GM19351 (cell line): ENCODE results near the gene LPAR2.
"Not testable (repeated sequence)": the region's sequence is repeated elsewhere in the genome, so short reads cannot be mapped to it uniquely, and the experiment has no call there.

Experiments used
- ATAC-seq: cut with Tn5 transposase; IDR thresholded peaks from one replicate; pipeline ENCODE4 v1.9.1; 2021; ENCODE audit warnings: mild to moderate bottlenecking, moderate library complexity; ENCODE audit not compliant: unreplicated experiment

Gene LPAR2

DNA sequence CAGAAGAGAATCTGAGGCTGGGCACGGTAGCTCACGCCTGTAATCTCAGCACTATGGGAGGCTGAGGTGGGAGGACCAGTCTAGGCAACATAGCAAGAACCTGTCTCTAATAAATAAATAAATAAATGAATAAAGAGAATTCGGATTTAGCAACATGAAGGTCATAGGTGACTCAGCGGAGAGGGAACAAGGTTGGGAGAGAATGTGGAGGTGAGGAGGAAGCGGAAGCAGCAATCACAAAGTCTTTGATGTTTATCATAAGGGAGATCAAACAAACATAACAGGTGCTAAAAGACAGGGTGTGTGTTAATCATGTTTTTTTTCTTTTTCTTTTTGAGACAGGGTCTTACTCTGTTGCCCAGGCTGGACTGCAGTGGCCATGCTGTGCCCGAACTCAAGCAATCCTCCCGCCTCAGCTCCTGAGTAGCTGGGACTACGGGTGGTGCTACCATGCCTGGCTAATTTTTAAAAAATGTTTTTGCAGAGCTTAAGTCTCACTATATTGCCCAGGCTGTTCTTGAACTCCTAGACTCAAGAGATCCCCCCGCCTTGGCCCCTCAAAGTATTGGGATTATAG lies 25.8 kb downstream of the LPAR2 start:
- ATAC-seq: no peak

DNA sequence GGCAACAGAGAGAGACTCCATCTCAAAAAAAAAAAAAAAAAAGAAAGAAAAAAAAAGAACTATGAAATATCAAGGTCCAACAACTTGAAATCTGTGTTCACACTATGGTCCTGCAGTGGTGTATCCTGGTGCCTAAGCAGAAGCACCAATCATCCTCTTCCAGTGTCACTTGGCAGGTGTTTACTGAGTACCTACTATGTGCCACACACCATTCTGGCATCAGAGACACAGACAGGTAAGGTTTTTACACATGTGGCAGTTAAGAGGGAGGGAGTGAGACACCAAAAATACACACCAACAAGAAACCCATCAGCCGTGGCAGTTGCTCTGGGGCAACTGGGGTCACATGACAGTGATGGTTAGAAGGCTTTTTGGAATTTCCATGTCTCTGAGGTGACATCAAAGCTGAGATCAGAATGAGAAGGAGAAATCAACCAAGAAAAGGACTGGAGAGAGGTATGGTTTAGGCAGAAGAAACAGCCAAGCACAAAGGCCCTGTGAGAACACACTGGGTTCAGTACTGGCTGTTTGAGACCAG lies 27.2 kb downstream of the LPAR2 start:
- ATAC-seq: no peak

DNA sequence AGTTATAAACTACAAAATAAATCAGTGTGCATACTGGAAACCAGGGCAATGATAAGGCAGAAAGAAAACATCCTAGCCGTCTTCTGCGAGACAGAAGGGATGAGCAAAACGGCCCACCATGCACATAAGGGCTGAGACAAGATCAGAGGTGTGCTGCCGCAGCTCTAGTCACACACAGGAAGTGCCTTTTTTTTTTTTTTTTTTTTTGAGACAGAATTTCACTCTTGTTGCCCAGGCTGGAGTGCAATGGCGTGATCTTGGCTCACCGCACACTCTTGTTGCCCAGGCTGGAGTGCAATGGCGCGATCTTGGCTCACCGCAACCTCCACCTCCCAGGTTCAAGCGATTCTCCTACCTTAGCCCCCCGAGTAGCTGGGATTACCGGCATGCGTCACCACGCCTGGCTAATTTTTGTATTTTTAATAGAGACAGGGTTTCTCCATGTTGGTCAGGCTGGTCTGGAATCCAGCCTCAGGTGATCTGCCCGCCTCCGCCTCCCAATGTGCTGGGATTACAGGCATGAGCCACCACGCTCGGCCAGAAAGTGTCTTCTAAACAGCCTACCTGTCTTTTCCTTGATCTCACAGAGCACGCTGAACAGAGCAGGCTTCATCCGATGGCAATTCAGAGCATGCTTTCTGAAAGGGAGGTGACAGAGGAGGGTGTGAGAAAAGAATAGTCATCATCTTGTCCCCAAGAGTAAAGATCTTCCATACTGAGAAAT lies 29.1 kb downstream of the LPAR2 start:
- not testable (repeated sequence) for ATAC-seq

DNA sequence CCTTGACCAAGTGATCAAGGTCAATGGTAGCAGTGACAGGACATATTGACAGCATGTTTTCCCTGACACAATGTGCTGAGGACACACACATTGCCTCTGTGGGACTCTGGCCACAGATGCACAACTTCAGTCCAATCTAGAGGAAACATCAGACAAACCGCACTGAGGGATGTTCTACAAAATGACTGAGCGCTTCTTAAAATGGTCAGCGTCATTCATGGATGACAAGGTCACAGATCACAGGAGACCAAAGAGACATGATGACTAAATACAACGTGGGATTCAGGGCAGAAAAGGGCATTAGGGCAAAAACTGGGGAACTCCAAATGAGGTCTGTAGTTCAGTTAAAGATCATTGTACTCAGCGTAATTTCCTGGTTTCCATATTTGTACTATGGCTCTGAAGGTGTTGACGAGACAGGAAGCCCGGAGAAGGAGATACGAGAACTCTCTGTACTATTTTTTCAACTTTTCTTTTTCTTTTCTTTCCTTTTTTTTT lies 30.2 kb downstream of the LPAR2 start:
- ATAC-seq: peak; percentile 69

DNA sequence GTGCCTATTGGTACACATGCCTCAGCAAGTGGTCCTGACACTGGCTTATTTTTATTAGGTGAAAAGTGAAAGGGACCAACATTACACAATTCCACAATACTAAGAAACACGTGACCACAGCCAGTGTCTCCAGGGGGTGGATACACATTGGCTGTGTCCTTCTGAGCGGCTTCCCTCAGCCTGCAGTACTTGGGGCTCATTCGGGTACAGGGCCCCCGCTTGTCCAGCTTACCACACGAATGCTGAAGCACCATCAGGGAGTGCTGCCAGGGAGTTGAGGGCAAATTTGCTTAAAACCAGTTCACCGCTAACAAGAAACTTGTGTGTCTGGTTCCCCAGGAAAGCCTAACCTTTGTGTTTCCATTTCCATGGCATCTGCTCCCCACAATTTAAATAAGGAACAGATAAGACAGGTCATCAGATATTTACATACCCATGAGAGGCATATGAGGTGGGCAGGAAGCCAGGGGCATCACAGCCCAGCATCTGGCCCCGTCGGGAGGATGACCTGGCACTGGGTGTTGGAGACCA lies 32.8 kb downstream of the LPAR2 start:
- ATAC-seq: no peak

DNA sequence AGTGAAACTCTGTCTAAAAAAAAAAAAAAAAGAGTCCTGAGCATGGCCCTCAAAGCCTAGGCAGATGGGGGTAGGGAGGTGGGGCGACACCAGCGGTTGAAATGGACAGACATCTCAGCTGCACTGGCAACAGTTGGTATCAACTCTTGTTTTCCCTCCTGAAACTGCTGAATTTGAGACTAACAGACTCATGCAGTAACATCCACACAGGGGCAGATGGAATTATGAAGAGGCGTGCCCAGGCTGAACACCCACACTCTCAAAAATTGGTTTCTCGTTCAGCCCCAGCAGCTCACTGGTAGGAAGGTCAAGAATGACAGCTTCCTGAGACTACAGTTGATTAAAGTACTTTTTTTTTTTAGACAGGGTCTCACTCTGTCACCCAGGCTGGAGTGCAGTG lies 33.6 kb downstream of the LPAR2 start:
- no peak for ATAC-seq

DNA sequence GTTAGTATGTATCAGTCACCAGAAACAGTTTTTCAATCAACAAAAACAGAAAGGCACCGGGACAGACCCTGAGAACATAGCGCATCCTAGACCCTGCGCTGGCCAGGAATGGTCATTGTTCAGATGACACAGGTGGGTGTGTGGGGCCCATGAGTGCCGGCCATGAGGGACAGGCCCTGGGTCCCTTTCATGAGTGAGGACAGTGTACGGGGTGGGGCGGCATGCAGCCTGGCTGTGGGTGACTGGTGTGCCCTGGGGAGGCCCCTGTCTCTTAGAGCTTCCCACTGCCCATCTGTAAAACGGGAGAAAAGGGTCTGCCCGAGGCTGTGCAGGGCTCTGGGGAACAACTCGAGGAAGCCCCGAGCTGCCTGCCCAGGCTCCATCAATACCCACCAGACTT lies 35.3 kb downstream of the LPAR2 start:
- no peak for ATAC-seq

DNA sequence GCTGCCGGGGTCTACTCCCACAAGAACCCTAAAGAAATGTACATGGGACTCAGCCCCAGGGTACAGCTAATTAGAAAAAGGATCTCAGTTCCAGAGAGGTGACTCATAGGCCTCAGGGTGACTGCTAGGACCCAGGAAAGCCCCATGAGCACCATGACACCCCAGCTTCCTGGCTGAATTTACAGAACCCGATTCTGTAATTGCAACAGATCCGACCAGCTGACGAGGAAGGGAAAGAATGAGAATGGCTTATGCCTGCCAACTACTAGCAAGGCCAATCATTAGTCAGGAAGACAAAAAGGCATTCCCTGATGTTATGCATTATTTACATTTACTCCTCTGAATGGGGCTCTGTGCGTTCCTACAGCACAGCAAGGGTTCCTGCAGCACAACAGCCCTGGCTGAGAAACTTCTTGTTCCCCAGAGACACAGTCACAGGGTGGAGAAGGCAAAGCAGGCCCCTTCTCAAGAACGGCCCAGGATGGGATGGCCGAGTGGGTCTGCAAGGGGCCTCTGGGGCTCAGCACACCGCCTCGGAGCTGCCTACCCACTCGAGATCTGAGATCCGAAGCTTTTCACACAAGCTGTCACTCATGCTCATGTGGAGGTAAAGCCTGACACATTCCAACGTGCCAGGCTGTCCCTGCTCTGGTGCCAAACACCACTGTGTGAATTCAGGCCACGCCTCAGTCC lies 36.7 kb downstream of the LPAR2 start:
- ATAC-seq: peak; percentile 78

DNA sequence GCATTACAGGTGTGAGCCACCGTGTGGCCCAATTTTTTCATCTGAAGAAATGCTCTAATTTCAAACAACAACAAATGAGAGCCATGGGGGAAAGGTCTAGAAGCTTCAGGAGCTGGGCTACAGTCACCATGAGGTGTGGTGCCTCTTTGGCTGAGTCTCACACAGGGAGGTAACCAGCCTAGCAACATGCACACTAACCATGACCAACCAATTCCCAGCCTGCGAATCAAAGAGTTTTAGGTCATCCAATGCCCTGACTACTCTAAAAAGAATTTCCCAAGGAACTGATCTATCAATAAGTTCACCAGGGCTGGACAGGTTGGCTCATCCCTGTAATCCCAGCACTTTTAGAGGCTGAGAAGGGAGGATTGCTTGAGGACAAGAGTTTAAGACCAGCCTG lies 39.5 kb downstream of the LPAR2 start:
- ATAC-seq: no peak

DNA sequence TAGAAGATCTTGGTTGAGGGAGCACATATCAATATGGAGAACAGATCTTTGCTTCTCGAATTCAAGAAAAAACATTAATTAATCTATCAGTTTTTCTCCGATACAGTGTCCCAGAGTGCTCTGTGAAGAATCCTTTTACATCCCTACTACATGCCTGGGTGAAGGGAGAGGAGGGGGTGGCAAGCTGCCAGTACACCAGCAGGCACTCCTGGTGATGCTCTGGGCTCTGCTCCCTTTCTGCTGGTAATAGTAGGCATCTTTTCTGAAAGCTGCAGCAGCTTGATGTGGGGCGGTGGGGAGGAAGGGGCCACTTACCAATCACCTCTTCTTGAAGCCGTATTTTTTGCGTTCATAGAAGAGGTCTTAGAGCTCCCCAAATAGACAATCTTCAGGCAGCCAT lies 40.2 kb downstream of the LPAR2 start:
- no peak for ATAC-seq

DNA sequence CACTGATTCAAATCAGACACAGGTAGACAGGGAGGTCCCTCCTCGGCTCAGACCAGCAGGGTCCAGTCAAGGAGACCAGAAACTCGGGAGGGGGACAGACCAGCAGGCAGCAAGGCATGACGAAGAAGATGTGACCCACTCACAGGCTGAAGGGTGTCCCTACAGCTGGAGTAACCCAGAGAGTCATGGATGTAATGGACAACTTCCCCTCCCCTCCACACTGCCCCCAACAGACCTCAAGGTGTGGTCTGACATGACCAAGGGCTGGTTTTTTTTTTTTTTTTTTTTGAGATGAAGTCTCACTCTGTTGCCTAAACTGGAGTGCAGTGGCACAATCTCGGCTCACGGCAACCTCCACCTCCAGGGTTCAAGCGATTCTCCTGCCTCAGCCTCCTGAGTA lies 43.7 kb downstream of the LPAR2 start:
- no peak for ATAC-seq

DNA sequence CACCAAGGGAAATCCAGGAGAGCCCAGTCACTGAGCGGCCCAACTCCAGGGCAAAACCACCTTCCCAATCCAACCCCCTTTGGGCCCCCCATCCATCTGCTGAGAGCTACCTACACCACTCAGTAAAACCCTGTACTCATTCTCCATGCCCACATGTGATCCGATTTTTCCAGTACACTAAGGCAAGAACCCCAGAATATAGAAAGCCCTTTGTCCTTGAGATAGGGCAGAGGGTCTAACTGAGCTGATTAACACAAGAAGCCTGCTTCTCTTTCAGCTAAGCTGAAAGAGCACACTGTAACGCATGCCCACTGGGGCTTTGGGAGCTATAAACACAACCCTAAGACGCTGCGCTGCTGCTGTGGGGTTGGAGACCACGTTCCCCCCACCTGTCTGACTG lies 45.5 kb downstream of the LPAR2 start:
- ATAC-seq: no peak

DNA sequence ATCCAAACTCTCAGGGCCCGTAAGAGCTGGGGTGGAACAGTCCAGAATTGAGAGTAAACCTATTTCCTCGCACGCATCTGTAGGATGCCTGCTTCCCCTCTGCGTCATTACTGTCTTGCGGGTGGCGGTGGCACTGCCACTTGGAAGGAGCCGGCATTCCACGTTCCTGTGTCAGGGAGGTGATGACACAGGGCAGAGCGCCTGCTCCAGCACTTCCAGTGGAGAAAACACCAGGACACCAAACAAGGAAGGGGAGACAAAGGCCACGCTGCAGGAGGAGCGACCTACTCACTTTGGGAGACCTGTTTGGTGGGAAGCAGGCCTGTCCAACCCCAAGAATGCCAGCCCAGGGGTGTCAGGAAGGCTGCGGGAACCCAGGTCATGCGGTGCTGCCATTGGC lies 46.6 kb downstream of the LPAR2 start:
- ATAC-seq: no peak

DNA sequence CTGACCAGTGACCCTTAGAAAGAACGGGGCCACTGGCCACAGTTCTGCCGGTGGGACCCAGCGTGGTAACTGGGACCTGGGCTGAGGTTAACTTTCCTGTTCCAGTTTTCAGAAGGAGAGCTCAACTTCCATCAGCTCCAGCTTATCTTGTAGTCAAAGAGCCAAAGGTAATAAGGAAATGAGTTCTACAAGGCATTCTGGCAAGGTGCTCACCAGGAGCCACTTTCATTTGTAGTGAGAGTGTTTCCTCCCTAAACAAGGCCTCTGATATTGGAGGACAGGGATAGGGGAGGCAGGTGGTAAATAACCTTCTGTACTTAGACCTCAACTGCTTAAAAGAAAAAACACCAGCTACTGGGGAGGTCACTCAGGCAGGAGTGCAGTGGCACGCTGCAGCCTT lies 47.6 kb downstream of the LPAR2 start:
- ATAC-seq: no peak

DNA sequence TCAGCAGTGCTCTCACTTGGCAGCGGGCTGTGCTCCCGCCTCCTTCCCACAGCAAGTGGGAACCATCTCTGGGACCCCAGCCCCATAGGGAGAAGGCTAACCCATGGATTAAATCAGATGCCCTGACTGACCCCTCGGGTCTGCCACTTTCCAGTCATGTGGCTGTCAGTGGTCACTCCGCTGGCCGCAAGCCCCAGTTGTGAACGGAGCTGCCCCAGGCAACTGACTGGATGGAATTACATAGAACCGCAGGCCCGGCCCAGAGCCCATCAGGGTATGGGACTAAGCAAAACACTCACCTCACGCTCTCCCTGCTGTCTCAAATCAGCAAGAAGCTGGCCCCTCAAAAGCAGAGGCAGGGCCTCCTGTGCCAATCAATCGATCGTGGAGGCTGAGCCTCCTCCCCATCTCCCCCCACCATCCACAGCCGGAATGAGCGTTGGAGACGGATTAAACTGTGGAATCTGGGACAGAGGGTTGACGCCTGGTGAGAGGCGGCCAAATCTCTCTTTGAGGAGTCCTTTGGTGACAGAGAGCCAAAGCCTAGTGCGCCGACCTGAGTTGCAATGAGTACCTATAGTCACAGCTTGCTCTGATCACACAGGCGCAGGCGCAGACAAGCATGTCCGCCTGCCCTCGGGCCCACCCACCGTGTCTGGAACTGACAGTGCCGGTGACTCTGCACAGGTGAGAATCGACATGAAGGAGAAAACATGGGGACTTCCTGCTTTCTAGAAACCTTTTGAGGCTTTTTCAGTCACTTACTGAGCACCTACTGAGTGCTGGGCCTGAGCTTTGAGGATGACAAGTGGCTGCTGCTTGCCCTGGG lies 48.3 kb downstream of the LPAR2 start:
- no peak for ATAC-seq

DNA sequence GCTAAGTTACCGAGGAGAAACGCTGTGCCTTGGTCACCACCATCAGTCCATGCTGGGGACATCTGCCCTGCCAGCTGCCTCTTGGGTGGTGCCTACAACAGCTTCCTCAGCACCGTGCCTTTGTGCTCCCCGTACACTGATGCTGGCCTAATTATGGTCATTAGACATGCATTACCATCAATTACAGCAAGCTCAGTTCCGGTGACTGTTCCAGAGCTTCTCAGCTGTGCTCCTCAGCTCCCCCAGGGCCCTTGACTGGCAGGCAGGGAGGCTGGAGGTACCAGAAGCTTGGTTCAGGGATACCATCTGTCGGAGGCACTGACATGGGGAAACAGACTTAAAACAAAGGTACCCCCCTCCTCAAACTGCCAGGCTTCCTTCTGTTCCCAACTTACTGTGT lies 49.8 kb downstream of the LPAR2 start:
- no peak for ATAC-seq

DNA sequence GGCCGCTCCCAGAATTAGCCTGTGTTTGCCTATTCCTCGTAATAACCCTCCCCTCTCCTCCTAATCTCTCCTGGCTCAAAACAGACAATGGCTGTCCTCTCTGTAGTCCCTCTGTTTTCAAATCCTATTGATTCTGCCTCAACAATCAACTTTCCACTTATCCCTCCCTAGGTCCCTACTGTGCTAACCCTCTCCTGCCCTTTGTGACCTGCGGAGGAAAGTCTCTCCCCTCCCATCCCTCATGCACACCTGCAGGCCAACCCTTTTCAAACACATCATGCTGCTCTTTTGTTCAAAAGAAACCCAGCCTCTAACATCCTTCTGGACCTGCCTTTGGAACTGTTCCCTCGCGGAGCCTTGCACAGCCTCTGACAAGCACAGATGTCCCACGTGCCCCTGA lies 52.6 kb downstream of the LPAR2 start:
- no peak for ATAC-seq
